Left lung (tissue), 10 donors: ENCODE data around the gene TULP3. TPM values are rescaled to one million over a fixed set of nuclear protein-coding genes. Genes with fewer than 3 reads are reported as not detected.
A peak's percentile ranks its signal among the peaks of the same experiment; 100 is the strongest.

Experiments used
- ATAC-seq: fragments of 200-7000 bp; cut with Tn5 transposase; one replicate; pipeline ENCODE4 v1.9.1; 2020; ENCODE audit warnings: moderate library complexity
- DNase-seq, 4 donors: peaks; one replicate each; pipeline ENCODE4 v3.0.0-alpha.2; 2013 to 2020
- H3K27ac ChIP-seq, 2 donors: fragments of 200-600 bp; sonication (generic) in 1 of 2; one replicate each; pipeline versions ENCODE4 v1.5.0 to v1.8.0; 2020 to 2021
- H3K27me3 ChIP-seq, 2 donors: fragments of 200-600 bp; sonication (generic) in 1 of 2; one replicate each; pipeline versions ENCODE4 v1.5.0 to v1.8.0; 2020 to 2021
- H3K36me3 ChIP-seq, 2 donors: fragments of 200-600 bp; sonication (generic) in 1 of 2; one replicate each; pipeline versions ENCODE4 v1.5.0 to v1.8.0; 2020 to 2021
- H3K4me1 ChIP-seq, 2 donors: fragments of 200-600 bp; one replicate each; pipeline ENCODE4 v1.8.0; 2021
- H3K4me3 ChIP-seq, 2 donors: fragments of 200-600 bp; sonication (generic) in 1 of 2; one replicate each; pipeline versions ENCODE4 v1.5.0 to v1.8.0; 2020 to 2021; ENCODE audit warnings: mild to moderate bottlenecking in 1 of 2
- H3K9me3 ChIP-seq, 2 donors: fragments of 200-600 bp; sonication (generic) in 1 of 2; one replicate each; pipeline versions ENCODE4 v1.5.0 to v1.8.0; 2020 to 2021
- CTCF ChIP-seq, 2 donors: fragments of 200-600 bp; sonication (generic) in 1 of 2; IDR thresholded peaks; one replicate each; pipeline versions ENCODE4 v1.5.0 to v1.8.0; 2021; ENCODE audit warnings: antibody characterized with exemption in 2 of 2
- intact Hi-C, 2 donors: fragments of 100-400 bp; cut with DNase I; formaldehyde crosslinking; loops; one replicate each; pipeline versions ENCODE4 v1.11.2 to v1.14.2; 2022
- polyA plus RNA-seq, 6 donors: library from polyadenylated mRNA; unstranded; fragments of 120-200 nt; gene quantifications; one replicate each; pipeline ENCODE4 v1.2.1, GENCODE V29; 2013; ENCODE audit not compliant: insufficient read length in 6 of 6
- total RNA-seq, 2 donors: library from RNA; stranded (reverse); fragmentation: NEBNext Ultra II Directional; extraction: Animal tissue kit (Norgen Biotek cat#: 25700); gene quantifications; one replicate each; pipeline ENCODE4 v1.2.1, GENCODE V29; 2021
- donor health status: DM: no; HTN: yes; CAD: no.
- donor health status: DM: no; HTN: no; CAD: no.

TULP3 gene
- total and polyA plus RNA-seq, 8 donors, result 15.3 to 41.0 (median 35.6) TPM

GRCh38 chr12:2963154-2963759 is 72.6 kb downstream of the TULP3 start:
- no peak for DNase-seq
- H3K4me1 ChIP-seq, result peaks cover 3 to 9% of the 10 kb centered on the region in 2 donors
- intact Hi-C loops, result no loop called here

GRCh38 chr12:2963760-2964292 is 73.1 kb downstream of the TULP3 start:
- peaks cover 0 to 47% of the 10 kb centered on the region in 2 donors for H3K27me3 ChIP-seq
- no peak for DNase-seq
- peak overlapping the region; percentile 30 to 74 for H3K27ac ChIP-seq
- H3K4me1 ChIP-seq, result peaks cover 3 to 5% of the 10 kb centered on the region in 2 donors
- no peak for TF ChIP-seq CTCF (IDR thresholded peaks at IDR 0.05)
- intact Hi-C loops, result no loop called here
- H3K36me3 ChIP-seq, result no peaks in the 10 kb centered on the region
- no peak overlapping the region for H3K4me3 ChIP-seq
- no peak for ATAC-seq
- H3K9me3 ChIP-seq, result no peaks in the 10 kb centered on the region

More at GRCh38 chr12:2963154-2963759, 72.6 kb downstream of the TULP3 start:
- no peak overlapping the region for H3K4me3 ChIP-seq
- H3K9me3 ChIP-seq, result no peaks in the 10 kb centered on the region
- peak overlapping the region; percentile 30 to 74 for H3K27ac ChIP-seq
- no peaks in the 10 kb centered on the region for H3K36me3 ChIP-seq
- TF ChIP-seq CTCF (IDR thresholded peaks at IDR 0.05), result no peak
- H3K27me3 ChIP-seq, result peaks cover 0 to 53% of the 10 kb centered on the region in 2 donors
- ATAC-seq, result no peak

GRCh38 chr12:2967651-2968050 is 77.0 kb downstream of the TULP3 start:
- TF ChIP-seq CTCF (IDR thresholded peaks at IDR 0.05), result no peak
- peaks cover 0 to 16% of the 10 kb centered on the region in 2 donors for H3K27me3 ChIP-seq
- no peak overlapping the region for H3K27ac ChIP-seq
- no peaks in the 10 kb centered on the region for H3K36me3 ChIP-seq
- H3K4me3 ChIP-seq, result no peak overlapping the region
- intact Hi-C loops, result no loop called here
- DNase-seq (no peak), ATAC-seq (no peak)
- peaks cover 0 to 5% of the 10 kb centered on the region in 2 donors for H3K4me1 ChIP-seq
- no peaks in the 10 kb centered on the region for H3K9me3 ChIP-seq

- intact Hi-C loops, result no loop called here
- Histone ChIP-seq H3K27ac (no peak overlapping the region), H3K9me3 (no peaks in the 10 kb centered on the region), H3K36me3 (no peaks in the 10 kb centered on the region), H3K4me1 (peaks cover 0 to 7% of the 10 kb centered on the region in 2 donors), H3K4me3 (no peak overlapping the region), H3K27me3 (no peaks in the 10 kb centered on the region)
- DNase-seq (no peak), ATAC-seq (peak; percentile 24)
- TF ChIP-seq CTCF (IDR thresholded peaks at IDR 0.05), result no peak
Measured at GRCh38 chr12:2970744-2971143, 80.1 kb downstream of the TULP3 start.

GRCh38 chr12:2973566-2973965 is 82.9 kb downstream of the TULP3 start:
- Histone ChIP-seq H3K4me1 (peaks cover 0 to 10% of the 10 kb centered on the region in 2 donors), H3K27me3 (no peaks in the 10 kb centered on the region), H3K4me3 (no peak overlapping the region), H3K36me3 (no peaks in the 10 kb centered on the region), H3K9me3 (no peaks in the 10 kb centered on the region), H3K27ac (no peak overlapping the region)
- intact Hi-C loops, result no loop called here
- no peak for DNase-seq
- ATAC-seq, result no peak
- TF ChIP-seq CTCF (IDR thresholded peaks at IDR 0.05), result no peak
